WTC11 (cell line): ENCODE results near the gene SDHAF2. TPM values are rescaled to one million over a fixed set of nuclear protein-coding genes. Genes with fewer than 3 reads are reported as not detected.

ENCODE experiments used
- ATAC-seq: fragments of 200-7000 bp; cut with Tn5 transposase; 2 replicates; pipeline ENCODE4 v1.10.0; 2021; ENCODE audit warnings: mild to moderate bottlenecking, moderate library complexity
- CTCF ChIA-PET: fragments of 300-600 bp; sonication (Branson Sonifier 250); formaldehyde crosslinking; loops from one replicate; lab custom pipeline; 2021; ENCODE audit warnings: antibody characterized with exemption; lab: Charles Lee
- POLR2A ChIA-PET: fragments of 350-600 bp; sonication (Branson Sonifier 250); formaldehyde crosslinking; loops from one replicate; lab custom pipeline; 2021; ENCODE audit warnings: antibody characterized with exemption; lab: Charles Lee
- DNase-seq: peaks from one replicate; pipeline ENCODE4 v3.0.0; 2021; ENCODE audit warnings: low spot score
- H3K27ac Mint-ChIP-seq: 2 replicates; pipeline ENCODE4 v1.8.0; 2021; ENCODE audit warnings: mixed read lengths
- H3K27me3 Mint-ChIP-seq: 2 replicates; pipeline ENCODE4 v1.8.0; 2021; ENCODE audit warnings: low read depth, mild to moderate bottlenecking, moderate library complexity, mixed read lengths
- H3K36me3 Mint-ChIP-seq: 2 replicates; pipeline ENCODE4 v1.8.0; 2021; ENCODE audit warnings: mixed read lengths
- H3K4me1 Mint-ChIP-seq: 2 replicates; pipeline ENCODE4 v1.8.0; 2022; ENCODE audit warnings: mixed read lengths
- H3K4me3 Mint-ChIP-seq: 2 replicates; pipeline ENCODE4 v1.8.0; 2021; ENCODE audit warnings: mild to moderate bottlenecking, moderate library complexity, mixed read lengths
- H3K9me3 Mint-ChIP-seq: 2 replicates; pipeline ENCODE4 v1.8.0; 2021; ENCODE audit warnings: mixed read lengths
- AR ChIP-seq: fragments of 250-450 bp; sonication (Bioruptor Pico); IDR thresholded peaks from 2 replicates; pipeline ENCODE4 v1.9.0; 2021; ENCODE audit warnings: mild to moderate bottlenecking
- ARID4B ChIP-seq: sonication (generic); formaldehyde crosslinking; IDR thresholded peaks from 2 replicates; pipeline ENCODE4 v1.8.0; 2023; ENCODE audit warnings: missing genetic modification reagents, mild to moderate bottlenecking, borderline replicate concordance
- ATF6 ChIP-seq: sonication (generic); formaldehyde crosslinking; IDR thresholded peaks from 2 replicates; pipeline ENCODE4 v1.8.1; 2023; ENCODE audit warnings: mild to moderate bottlenecking, missing genetic modification reagents
- CBFB ChIP-seq: sonication (generic); formaldehyde crosslinking; IDR thresholded peaks from 2 replicates; pipeline ENCODE4 v1.8.1; 2022; ENCODE audit warnings: mild to moderate bottlenecking, low read depth, missing genetic modification reagents
- CTCF ChIP-seq: fragments of 200-600 bp; IDR thresholded peaks from 2 replicates; pipeline ENCODE4 v1.8.0; 2022; ENCODE audit warnings: antibody characterized with exemption
- KAT7 ChIP-seq: sonication (generic); formaldehyde crosslinking; IDR thresholded peaks from 2 replicates; pipeline ENCODE4 v1.8.1; 2023; ENCODE audit warnings: missing genetic modification reagents, mild to moderate bottlenecking, borderline replicate concordance
- MLX ChIP-seq: sonication (generic); formaldehyde crosslinking; IDR thresholded peaks from 2 replicates; pipeline ENCODE4 v1.8.1; 2023; ENCODE audit warnings: mild to moderate bottlenecking, missing genetic modification reagents, moderate library complexity
- NFYB ChIP-seq: sonication (generic); formaldehyde crosslinking; conservative IDR thresholded peaks from 2 replicates; pipeline ENCODE4 v1.8.0; 2022; ENCODE audit warnings: low read depth, missing genetic modification reagents
- PRRX2 ChIP-seq: fragments of 250-450 bp; sonication (Bioruptor Pico); IDR thresholded peaks from 2 replicates; pipeline ENCODE4 v1.8.0; 2021; ENCODE audit warnings: mild to moderate bottlenecking
- SMAD4 ChIP-seq: sonication (generic); formaldehyde crosslinking; IDR thresholded peaks from 2 replicates; pipeline ENCODE4 v1.8.0; 2022; ENCODE audit warnings: mild to moderate bottlenecking, missing genetic modification reagents
- ZNF138 ChIP-seq: sonication (generic); formaldehyde crosslinking; conservative IDR thresholded peaks from 2 replicates; pipeline ENCODE4 v1.8.1; 2022; ENCODE audit warnings: mild to moderate bottlenecking, moderate library complexity, missing genetic modification reagents
- ZNF396 ChIP-seq: fragments of 250-450 bp; sonication (Bioruptor Pico); IDR thresholded peaks from 2 replicates; pipeline ENCODE4 v1.8.0; 2021; ENCODE audit warnings: mild to moderate bottlenecking, moderate library complexity, borderline replicate concordance
- ZNF416 ChIP-seq: fragments of 250-450 bp; sonication (Bioruptor Pico); IDR thresholded peaks from 2 replicates; pipeline ENCODE4 v1.9.0; 2021; ENCODE audit warnings: mild to moderate bottlenecking, inconsistent platforms
- ZNF423 ChIP-seq: fragments of 250-450 bp; sonication (Bioruptor Pico); IDR thresholded peaks from 2 replicates; pipeline ENCODE4 v2.1.2; 2022; ENCODE audit warnings: mild to moderate bottlenecking, moderate library complexity
- ZSCAN18 ChIP-seq: fragments of 250-450 bp; sonication (Bioruptor Pico); IDR thresholded peaks from 2 replicates; pipeline ENCODE4 v2.1.2; 2022; ENCODE audit warnings: mild to moderate bottlenecking, moderate library complexity
- total RNA-seq: library from RNA; stranded (reverse); gene quantifications from 3 replicates; pipeline ENCODE4 v1.2.3, GENCODE V29; 2021

SDHAF2 gene
- total RNA-seq, 1 experiment from 2014 or later = 36.5 TPM

- ATAC-seq = no peak
- Mint-ChIP-seq H3K4me1 (peaks cover 8% of the 10 kb centered on the region; the same call in 1 of the 2 replicates), H3K4me3 (no peak overlapping the region), H3K9me3 (peaks cover 10% of the 10 kb centered on the region), H3K27ac (no peak overlapping the region), H3K27me3 (no peaks in the 10 kb centered on the region), H3K36me3 (peaks cover 14% of the 10 kb centered on the region)
- POLR2A ChIA-PET = no interaction called here
- no peak for DNase-seq
- no peak for TF ChIP-seq AR (CRISPR knock-in tag)
- no peak for TF ChIP-seq ZNF423 (CRISPR knock-in tag)
- no peak for TF ChIP-seq ZSCAN18 (CRISPR knock-in tag)
- TF ChIP-seq ZNF138 (CRISPR knock-in tag) = no peak
- no peak for TF ChIP-seq ZNF416 (CRISPR knock-in tag)
- TF ChIP-seq KAT7 (CRISPR knock-in tag) = no peak
- no peak for TF ChIP-seq PRRX2 (CRISPR knock-in tag)
- TF ChIP-seq MLX (CRISPR knock-in tag) = no peak
- TF ChIP-seq SMAD4 (CRISPR knock-in tag) = no peak
- no peak for TF ChIP-seq ZNF396 (CRISPR knock-in tag)
- TF ChIP-seq ATF6 (CRISPR knock-in tag) = no peak
- TF ChIP-seq NFYB (CRISPR knock-in tag) = no peak
- TF ChIP-seq CBFB = no peak
- TF ChIP-seq CTCF = no peak
- no peak for TF ChIP-seq ARID4B
- CTCF ChIA-PET = interaction anchor here (0.6 to 10.1 kb wide), 4 partner anchors 12 to 86 kb away, joined by 3 to 346 read pairs (median 4); partner anchors contain the start of genes DDB1, TKFC and VWCE
These were observed 49.0 kb upstream of the SDHAF2 start for GRCh38 chr11:61380884-61381283.
